Measurements from ENCODE around the gene STAG2.
"Not testable (repeated sequence)": the region's sequence is repeated elsewhere in the genome, so short reads cannot be mapped to it uniquely, and the experiment has no call there.

Gene STAG2

GRCh38 chrX:124045109-124045508 is 83.6 kb downstream of the STAG2 start:
- DNase-seq, result no peak

GRCh38 chrX:124084417-124084816 is 122.9 kb downstream of the STAG2 start:
- DNase-seq, result not testable (repeated sequence)

- no peak for DNase-seq
These were observed 123.6 kb downstream of the STAG2 start for GRCh38 chrX:124085063-124085462.

- DNase-seq, result no peak
These were observed 124.9 kb downstream of the STAG2 start for GRCh38 chrX:124086411-124086810.

GRCh38 chrX:124087000-124087746 is 125.7 kb downstream of the STAG2 start:
- DNase-seq, result no peak

- DNase-seq, result no peak
These were observed 131.7 kb downstream of the STAG2 start for GRCh38 chrX:124093222-124093621.

GRCh38 chrX:124097116-124097515 is 135.6 kb downstream of the STAG2 start:
- DNase-seq, result no peak

- DNase-seq, result peak; percentile 15
These were observed 136.6 kb downstream of the STAG2 start for GRCh38 chrX:124098089-124098488.

- DNase-seq, result no peak
These were observed 142.5 kb downstream of the STAG2 start for GRCh38 chrX:124103966-124104365.

- DNase-seq, result not testable (repeated sequence)
These were observed 143.0 kb downstream of the STAG2 start for GRCh38 chrX:124104512-124104911.

- no peak for DNase-seq
These were observed 152.4 kb downstream of the STAG2 start for GRCh38 chrX:124113621-124114600.

GRCh38 chrX:124117325-124117724 is 155.8 kb downstream of the STAG2 start:
- DNase-seq, result no peak

GRCh38 chrX:124125471-124125870 is 164.0 kb downstream of the STAG2 start:
- DNase-seq, result no peak

GRCh38 chrX:124127496-124127895 is 166.0 kb downstream of the STAG2 start:
- no peak for DNase-seq

GRCh38 chrX:124132437-124132836 is 170.9 kb downstream of the STAG2 start:
- DNase-seq, result not testable (repeated sequence)

- no peak for DNase-seq
These were observed 184.2 kb downstream of the STAG2 start for GRCh38 chrX:124145749-124146148.

- DNase-seq, result no peak
These were observed 189.7 kb downstream of the STAG2 start for GRCh38 chrX:124151195-124151594.

Measured in fibroblast of skin of right quadriceps (primary cell).